Keratinocyte (primary cell): ENCODE results near the gene ATP8B1.

Source experiments
- EZH2 ChIP-seq: IDR thresholded peaks from one replicate; pipeline ENCODE4 v1.6.1; 2012; ENCODE audit warnings: inconsistent platforms, mild to moderate bottlenecking, low read length, moderate library complexity
- TF ChIP-seq, protein P1 (sequence below), 3 experiments: IDR thresholded peaks in 1 of 3; conservative IDR thresholded peaks in 1 of 3; optimal IDR thresholded peaks in 1 of 3; 2 replicates in 2 of 3; 3 replicates in 1 of 3; pipeline versions ENCODE3 to v1.5.1; 2011; ENCODE audit warnings: low read length in 3 of 3, mild to moderate bottlenecking in 3 of 3, moderate library complexity in 2 of 3, control low read depth in 1 of 3, inconsistent platforms in 1 of 3; ENCODE audit not compliant: insufficient read depth in 2 of 3; ENCODE audit errors: extremely low read depth in 1 of 3

DNA sequence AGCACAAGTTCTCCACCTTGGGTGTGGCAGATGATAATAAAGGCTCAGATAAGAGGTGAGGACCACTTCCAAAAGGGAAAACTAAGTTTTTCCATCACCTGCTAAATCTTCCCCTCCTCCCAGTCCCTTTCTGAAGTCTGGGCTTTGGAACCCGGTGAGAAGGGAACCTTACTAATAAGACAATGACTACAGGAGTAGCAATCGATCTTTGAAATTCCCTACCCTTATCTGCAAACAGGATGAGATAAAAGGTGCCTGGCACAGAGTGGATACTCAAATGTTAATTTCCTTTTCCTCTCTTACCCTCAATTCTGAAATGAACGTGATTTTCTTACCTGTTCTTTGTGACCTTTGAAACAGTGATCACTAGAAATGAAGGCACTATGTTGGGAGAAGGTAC, 111.8 kb downstream of the ATP8B1 start:
- TF ChIP-seq, protein P1, sequence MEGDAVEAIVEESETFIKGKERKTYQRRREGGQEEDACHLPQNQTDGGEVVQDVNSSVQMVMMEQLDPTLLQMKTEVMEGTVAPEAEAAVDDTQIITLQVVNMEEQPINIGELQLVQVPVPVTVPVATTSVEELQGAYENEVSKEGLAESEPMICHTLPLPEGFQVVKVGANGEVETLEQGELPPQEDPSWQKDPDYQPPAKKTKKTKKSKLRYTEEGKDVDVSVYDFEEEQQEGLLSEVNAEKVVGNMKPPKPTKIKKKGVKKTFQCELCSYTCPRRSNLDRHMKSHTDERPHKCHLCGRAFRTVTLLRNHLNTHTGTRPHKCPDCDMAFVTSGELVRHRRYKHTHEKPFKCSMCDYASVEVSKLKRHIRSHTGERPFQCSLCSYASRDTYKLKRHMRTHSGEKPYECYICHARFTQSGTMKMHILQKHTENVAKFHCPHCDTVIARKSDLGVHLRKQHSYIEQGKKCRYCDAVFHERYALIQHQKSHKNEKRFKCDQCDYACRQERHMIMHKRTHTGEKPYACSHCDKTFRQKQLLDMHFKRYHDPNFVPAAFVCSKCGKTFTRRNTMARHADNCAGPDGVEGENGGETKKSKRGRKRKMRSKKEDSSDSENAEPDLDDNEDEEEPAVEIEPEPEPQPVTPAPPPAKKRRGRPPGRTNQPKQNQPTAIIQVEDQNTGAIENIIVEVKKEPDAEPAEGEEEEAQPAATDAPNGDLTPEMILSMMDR (optimal IDR thresholded peaks at IDR 0.05 in 1 of 3, IDR thresholded peaks at IDR 0.05 in 1 of 3, conservative IDR thresholded peaks at IDR 0.05 in 1 of 3; ENCODE audit: extremely low read depth in 1 of 3, insufficient read depth in 2 of 3, low read length in 3 of 3) = no peak
- no peak for TF ChIP-seq EZH2
